Endometrial microvascular endothelial cells (primary cell): Measurements from ENCODE around the gene KLHL28. TPM values are rescaled to one million over a fixed set of nuclear protein-coding genes. Genes with fewer than 3 reads are reported as not detected.

Experiments
- total RNA-seq: library from RNA; depleted of rRNA; stranded (reverse); fragments of >200 nt; gene quantifications from one replicate; pipeline ENCODE4 v1.2.3, GENCODE V29; 2015; ENCODE audit errors: inconsistent ontology term

Gene KLHL28
- total RNA-seq, 1 donor from 2014 or later: 1.9 TPM

Other genes with a start within 250 kb of the KLHL28 start
- gene TOGARAM1, start 243 bp upstream of the KLHL28 start, total RNA-seq: 7.8 TPM
- gene PRPF39, start 122.2 kb upstream of the KLHL28 start, total RNA-seq: 17.4 TPM
- 44.1 TPM for gene FKBP3, start 172.5 kb upstream of the KLHL28 start, total RNA-seq
- gene FANCM, start 174.0 kb upstream of the KLHL28 start, total RNA-seq: 12.2 TPM